Skeletal muscle satellite cell (primary cell): ENCODE measurements around the gene PTP4A1.

Source experiments
- H3K27me3 ChIP-seq: 2 replicates; pipeline ENCODE4 v1.7.0; 2013; ENCODE audit warnings: low read length; ENCODE audit not compliant: control insufficient read depth, insufficient read depth
- H3K36me3 ChIP-seq: 2 replicates; pipeline ENCODE4 v1.7.0; 2013; ENCODE audit warnings: mild to moderate bottlenecking, control low read depth, low read length; ENCODE audit not compliant: insufficient read depth
- H3K4me1 ChIP-seq: 2 replicates; pipeline ENCODE4 v1.7.0; 2013; ENCODE audit warnings: low read length; ENCODE audit not compliant: control insufficient read depth, insufficient read depth
- H3K4me2 ChIP-seq: 2 replicates; pipeline ENCODE4 v1.7.0; 2013; ENCODE audit warnings: mild to moderate bottlenecking, low read length
- H3K4me3 ChIP-seq: 2 replicates; pipeline ENCODE4 v1.7.0; 2013; ENCODE audit warnings: low read length
- H3K9ac ChIP-seq: 2 replicates; pipeline ENCODE4 v1.7.0; 2013; ENCODE audit warnings: mild to moderate bottlenecking, low read depth, low read length, moderate library complexity
- H3K9me3 ChIP-seq: replicated peaks from 2 replicates; pipeline ENCODE4 v1.7.0; 2013; ENCODE audit warnings: mild to moderate bottlenecking, control low read depth, low read length

The PTP4A1 gene

DNA sequence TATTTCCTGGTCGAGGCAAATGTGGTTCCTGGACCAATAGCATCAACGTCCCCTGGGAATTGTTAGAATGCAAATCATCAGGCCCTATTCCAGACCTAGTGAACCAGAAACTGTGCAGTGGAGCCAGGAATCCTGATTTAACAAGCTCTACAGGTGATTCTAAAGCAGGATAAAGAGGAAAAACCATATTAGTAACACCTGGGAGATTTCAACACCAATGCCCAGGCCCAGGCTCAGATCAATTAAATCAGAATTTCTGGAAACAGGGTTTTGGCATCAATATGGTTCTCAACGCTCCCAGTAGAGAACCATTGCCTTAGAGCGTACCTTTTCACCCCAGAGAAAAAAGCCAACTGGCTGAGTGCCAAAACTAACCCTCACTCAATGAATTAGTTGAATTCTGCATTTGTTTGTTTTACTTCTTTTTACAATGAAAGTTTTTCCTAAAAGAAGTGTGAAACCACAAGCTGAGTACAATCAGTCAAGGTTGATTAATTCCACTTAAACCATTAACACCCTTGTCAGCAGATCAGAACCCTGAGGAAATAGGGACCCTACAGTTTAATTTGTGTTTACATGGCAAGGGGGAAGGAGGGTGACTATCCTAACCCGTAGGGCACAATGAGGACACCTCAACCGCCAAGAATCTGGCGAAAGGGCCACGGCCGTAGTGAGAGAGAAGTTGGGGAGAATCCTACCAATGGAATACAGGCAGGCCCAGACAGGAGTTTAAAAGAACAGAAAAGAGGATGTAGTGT is 34.9 kb upstream of the PTP4A1 start:
- H3K9ac ChIP-seq = no peak overlapping the region
- H3K36me3 ChIP-seq = no peaks in the 10 kb centered on the region
- no peaks in the 10 kb centered on the region for H3K4me1 ChIP-seq
- H3K9me3 ChIP-seq = no peaks in the 10 kb centered on the region
- no peaks in the 10 kb centered on the region for H3K27me3 ChIP-seq
- no peak overlapping the region for H3K4me3 ChIP-seq
- H3K4me2 ChIP-seq = no peak overlapping the region

DNA sequence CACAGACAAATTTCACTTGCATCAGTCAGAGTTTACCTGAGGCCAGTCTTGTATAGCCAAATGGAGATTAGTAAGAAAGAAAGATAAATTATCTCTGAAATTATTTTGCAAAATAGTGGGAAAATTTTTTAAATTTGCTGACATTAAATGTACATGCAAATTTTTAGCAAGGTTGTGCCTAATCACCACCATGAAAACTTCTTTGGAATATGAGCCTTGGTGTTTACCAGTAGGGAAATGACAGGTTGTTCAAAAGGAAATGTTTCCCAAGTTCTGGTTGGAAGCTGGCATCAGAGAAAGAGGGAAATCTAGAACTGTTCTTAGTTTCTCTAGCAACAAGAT is 34.4 kb upstream of the PTP4A1 start:
- no peaks in the 10 kb centered on the region for H3K9me3 ChIP-seq
- H3K36me3 ChIP-seq = no peaks in the 10 kb centered on the region
- no peak overlapping the region for H3K4me2 ChIP-seq
- H3K27me3 ChIP-seq = no peaks in the 10 kb centered on the region
- H3K4me1 ChIP-seq = no peaks in the 10 kb centered on the region
- no peak overlapping the region for H3K9ac ChIP-seq
- H3K4me3 ChIP-seq = no peak overlapping the region

DNA sequence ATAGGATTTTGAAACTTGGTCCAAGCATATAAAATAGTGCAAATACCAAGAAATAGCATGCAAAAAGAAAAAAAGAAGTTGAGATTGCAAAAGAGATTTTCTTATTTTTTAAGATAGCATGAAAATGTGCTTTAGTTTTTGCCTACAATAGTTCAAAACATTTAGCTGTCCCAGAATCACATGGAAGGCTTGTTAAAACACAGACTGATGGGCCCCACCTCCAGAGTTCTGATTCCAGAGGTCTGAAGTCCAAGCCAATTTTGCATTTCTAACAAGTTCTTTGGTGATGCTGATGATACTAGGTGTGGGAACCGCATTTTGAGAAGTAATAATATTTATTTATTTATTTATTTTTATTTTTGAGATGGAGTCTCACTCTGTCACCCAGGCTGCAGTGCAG is 33.7 kb upstream of the PTP4A1 start:
- Histone ChIP-seq H3K27me3 (peaks cover 3% of the 10 kb centered on the region), H3K9me3 (no peaks in the 10 kb centered on the region), H3K4me1 (no peaks in the 10 kb centered on the region), H3K4me3 (no peak overlapping the region), H3K9ac (no peak overlapping the region), H3K36me3 (no peaks in the 10 kb centered on the region), H3K4me2 (no peak overlapping the region)

DNA sequence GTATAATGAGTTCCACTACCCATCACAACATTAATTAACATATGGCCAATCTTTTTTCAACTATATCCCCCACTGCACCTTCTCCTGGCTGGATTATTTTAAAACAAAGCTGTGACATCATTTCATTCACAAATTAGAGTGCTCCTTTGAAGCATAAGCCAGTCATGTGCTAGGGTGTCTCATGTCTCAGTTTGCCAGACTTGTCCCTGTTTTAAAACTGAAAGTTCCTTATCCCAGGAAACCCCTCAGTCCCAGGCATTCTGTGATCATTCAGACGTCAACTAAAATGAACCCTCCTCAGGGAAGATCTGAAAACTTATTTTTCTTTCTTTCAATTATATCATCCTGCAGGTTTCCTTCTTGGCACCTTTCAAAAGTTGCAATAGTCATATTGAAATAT is 29.3 kb upstream of the PTP4A1 start:
- peaks cover 6% of the 10 kb centered on the region for H3K27me3 ChIP-seq
- no peak overlapping the region for H3K4me3 ChIP-seq
- no peak overlapping the region for H3K4me2 ChIP-seq
- H3K36me3 ChIP-seq = no peaks in the 10 kb centered on the region
- no peaks in the 10 kb centered on the region for H3K9me3 ChIP-seq
- no peaks in the 10 kb centered on the region for H3K4me1 ChIP-seq
- no peak overlapping the region for H3K9ac ChIP-seq

DNA sequence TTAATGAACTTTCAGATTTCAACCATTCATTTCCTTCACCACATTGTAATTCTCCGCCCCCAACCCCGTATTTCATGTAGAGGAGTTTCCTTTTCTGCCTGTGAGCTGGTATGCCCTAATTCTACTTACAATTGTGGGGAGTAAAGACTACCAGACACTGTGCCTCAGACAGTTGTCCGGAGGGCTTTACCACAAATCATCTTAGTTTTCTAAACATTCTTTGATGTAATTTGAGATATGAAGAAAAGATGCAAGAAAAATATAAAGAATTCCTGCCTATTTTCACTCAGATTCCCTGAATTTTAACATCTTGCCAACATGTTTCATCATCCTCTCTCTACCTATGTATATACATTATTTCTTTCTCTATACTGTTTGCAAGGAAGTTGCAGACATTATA is 28.3 kb upstream of the PTP4A1 start:
- H3K4me1 ChIP-seq = no peaks in the 10 kb centered on the region
- H3K27me3 ChIP-seq = peaks cover 6% of the 10 kb centered on the region
- H3K9me3 ChIP-seq = no peaks in the 10 kb centered on the region
- no peak overlapping the region for H3K4me2 ChIP-seq
- no peak overlapping the region for H3K9ac ChIP-seq
- no peak overlapping the region for H3K4me3 ChIP-seq
- no peaks in the 10 kb centered on the region for H3K36me3 ChIP-seq

DNA sequence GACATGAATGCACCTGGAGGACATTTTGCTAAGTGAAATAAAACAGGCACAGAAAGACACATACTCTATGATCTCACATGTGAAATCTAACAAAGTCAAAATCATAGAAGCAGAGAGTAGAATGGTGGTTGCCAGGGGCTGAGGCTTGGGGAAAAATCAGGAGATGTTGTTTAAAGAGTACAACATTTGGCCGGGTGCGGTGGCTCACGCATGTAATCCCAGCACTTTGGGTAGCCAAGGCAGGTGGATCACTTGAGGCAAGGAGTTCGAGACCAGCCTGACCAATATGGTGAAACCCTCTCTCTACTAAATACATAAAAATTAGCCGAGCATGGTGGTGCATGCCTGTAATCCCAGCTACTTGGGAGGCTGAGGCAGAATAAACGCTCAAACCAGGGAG is 26.0 kb upstream of the PTP4A1 start:
- H3K36me3 ChIP-seq = no peaks in the 10 kb centered on the region
- H3K4me1 ChIP-seq = no peaks in the 10 kb centered on the region
- no peak overlapping the region for H3K4me3 ChIP-seq
- H3K27me3 ChIP-seq = peaks cover 6% of the 10 kb centered on the region
- H3K4me2 ChIP-seq = no peak overlapping the region
- H3K9me3 ChIP-seq = no peaks in the 10 kb centered on the region
- H3K9ac ChIP-seq = no peak overlapping the region

DNA sequence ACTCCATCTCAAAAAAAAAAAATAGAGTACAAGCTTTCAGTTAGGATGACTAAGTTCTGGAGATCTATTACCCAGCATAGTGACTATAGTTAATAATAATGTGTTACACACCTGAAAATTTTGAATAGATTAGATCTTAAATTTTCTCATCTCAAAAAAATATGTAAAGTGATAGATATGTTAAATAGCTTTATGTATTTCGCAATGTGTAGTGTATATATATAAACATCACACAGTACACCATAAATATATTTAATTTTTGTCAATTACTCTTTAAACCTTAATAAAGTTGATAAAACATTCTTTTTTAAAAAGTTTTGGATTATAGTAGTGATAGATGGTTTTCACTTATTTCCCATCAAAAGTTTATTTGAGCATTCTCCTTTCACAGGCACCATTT is 25.6 kb upstream of the PTP4A1 start:
- no peaks in the 10 kb centered on the region for H3K4me1 ChIP-seq
- H3K4me3 ChIP-seq = no peak overlapping the region
- no peak overlapping the region for H3K9ac ChIP-seq
- H3K4me2 ChIP-seq = no peak overlapping the region
- no peaks in the 10 kb centered on the region for H3K9me3 ChIP-seq
- no peaks in the 10 kb centered on the region for H3K36me3 ChIP-seq
- H3K27me3 ChIP-seq = peaks cover 6% of the 10 kb centered on the region

DNA sequence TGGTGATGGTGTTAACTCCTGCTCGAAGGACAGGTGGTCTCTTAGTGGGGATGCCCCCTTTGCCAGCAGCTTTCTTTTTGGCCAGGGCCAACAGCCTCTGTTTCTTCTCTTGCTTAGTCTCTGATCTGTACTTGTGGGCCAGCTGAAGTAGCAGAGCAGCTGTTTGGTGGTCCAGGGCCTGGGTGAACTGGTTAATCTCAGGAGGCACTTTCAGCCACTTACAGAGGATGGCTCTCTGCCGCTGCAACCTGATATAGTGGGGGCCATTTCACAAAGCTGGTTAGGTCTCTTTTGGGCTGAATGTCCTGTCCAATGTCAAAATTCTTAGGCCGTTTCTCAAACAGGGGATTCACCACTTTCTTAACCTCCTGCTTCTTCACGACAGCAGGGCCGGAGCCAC is 23.2 kb upstream of the PTP4A1 start:
- no peaks in the 10 kb centered on the region for H3K27me3 ChIP-seq
- no peaks in the 10 kb centered on the region for H3K9me3 ChIP-seq
- H3K4me2 ChIP-seq = no peak overlapping the region
- H3K4me3 ChIP-seq = no peak overlapping the region
- H3K9ac ChIP-seq = no peak overlapping the region
- H3K36me3 ChIP-seq = no peaks in the 10 kb centered on the region
- no peaks in the 10 kb centered on the region for H3K4me1 ChIP-seq

DNA sequence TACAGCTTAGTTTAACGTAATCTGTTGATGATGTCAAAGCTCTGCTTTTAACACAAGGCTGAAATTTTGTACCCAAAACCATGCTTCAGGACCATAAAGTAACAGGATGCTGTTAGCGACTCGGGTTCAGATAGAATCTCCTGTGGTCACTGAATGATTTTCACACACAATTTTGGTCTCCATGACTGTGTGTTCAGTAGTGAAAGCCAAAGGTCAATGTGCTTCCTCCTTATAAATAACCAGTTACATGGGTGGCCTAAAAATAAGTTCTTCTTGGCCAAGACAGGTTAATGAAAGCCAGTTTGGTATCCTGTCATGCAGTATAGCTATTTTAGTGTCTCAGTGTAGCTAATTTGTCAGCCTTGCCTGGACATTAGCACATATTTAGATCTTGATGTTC is 19.1 kb upstream of the PTP4A1 start:
- peaks cover 1% of the 10 kb centered on the region for H3K27me3 ChIP-seq
- no peaks in the 10 kb centered on the region for H3K36me3 ChIP-seq
- H3K9me3 ChIP-seq = no peaks in the 10 kb centered on the region
- no peaks in the 10 kb centered on the region for H3K4me1 ChIP-seq
- no peak overlapping the region for H3K4me2 ChIP-seq
- H3K9ac ChIP-seq = no peak overlapping the region
- H3K4me3 ChIP-seq = no peak overlapping the region

DNA sequence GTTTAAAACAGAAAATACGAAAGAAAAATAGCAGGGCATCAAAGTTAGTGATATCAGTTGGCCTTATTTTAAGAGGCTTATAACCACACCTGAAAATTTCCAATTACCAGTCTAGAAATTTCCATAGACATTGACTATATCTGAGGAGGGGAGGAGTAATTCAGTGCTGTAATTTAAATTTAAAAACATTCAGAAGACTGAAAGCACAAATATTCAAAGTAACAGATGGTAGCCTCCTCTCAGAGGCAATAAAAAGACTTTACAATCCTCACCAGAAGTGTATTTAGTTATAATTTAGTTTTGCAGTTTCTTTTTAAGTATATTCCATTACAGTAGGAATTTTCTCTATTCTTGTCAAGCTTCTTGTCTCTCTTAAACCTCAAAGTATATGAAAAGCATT is 18.4 kb upstream of the PTP4A1 start:
- H3K9ac ChIP-seq = no peak overlapping the region
- no peak overlapping the region for H3K4me3 ChIP-seq
- H3K4me2 ChIP-seq = no peak overlapping the region
- no peaks in the 10 kb centered on the region for H3K36me3 ChIP-seq
- H3K27me3 ChIP-seq = peaks cover 6% of the 10 kb centered on the region
- H3K9me3 ChIP-seq = no peaks in the 10 kb centered on the region
- no peaks in the 10 kb centered on the region for H3K4me1 ChIP-seq

DNA sequence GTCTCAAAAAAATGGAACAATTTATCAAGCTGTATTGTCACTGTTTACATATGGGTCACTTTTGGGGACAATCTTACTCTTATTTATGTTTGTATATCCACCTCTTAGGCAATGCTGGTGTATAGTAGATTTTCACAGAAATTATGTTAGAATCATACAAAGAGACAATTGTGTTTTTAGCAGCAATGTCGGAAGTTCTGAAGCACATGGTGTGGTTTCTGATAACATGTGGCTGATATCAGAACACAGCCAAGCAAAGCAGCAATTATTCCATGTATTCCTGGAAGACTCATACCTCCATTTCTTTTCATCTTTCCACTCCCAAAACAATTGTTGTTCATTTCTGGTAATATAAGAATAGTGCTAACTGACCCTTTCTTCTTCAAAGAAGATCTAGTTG is 17.5 kb upstream of the PTP4A1 start:
- H3K36me3 ChIP-seq = no peaks in the 10 kb centered on the region
- H3K27me3 ChIP-seq = peaks cover 8% of the 10 kb centered on the region
- no peak overlapping the region for H3K4me3 ChIP-seq
- no peak overlapping the region for H3K9ac ChIP-seq
- no peaks in the 10 kb centered on the region for H3K9me3 ChIP-seq
- no peak overlapping the region for H3K4me2 ChIP-seq
- H3K4me1 ChIP-seq = no peaks in the 10 kb centered on the region

DNA sequence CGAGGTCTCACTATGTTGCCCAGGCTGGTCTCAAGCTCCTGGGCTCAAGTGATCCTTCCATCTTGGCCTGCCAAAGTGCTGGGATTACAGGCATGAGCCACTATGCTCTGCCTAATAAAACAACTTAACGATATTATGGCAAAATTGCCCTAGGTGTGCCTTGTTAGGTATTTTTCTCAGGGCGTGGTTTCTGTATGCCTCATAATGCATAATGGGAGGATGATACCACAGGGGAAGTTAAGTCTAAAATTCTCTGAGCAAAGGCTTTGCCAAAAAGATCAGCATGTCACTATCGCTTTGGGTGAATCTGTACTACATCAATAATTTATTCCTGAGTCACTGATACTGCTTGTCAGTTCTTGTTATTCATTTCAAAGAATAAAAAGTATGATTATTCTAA is 15.9 kb upstream of the PTP4A1 start:
- Histone ChIP-seq H3K9ac (no peak overlapping the region), H3K4me3 (no peak overlapping the region), H3K27me3 (peaks cover 8% of the 10 kb centered on the region), H3K9me3 (no peaks in the 10 kb centered on the region), H3K4me1 (no peaks in the 10 kb centered on the region), H3K36me3 (no peaks in the 10 kb centered on the region), H3K4me2 (no peak overlapping the region)
